GM18519 (cell line): ENCODE data around the gene NUP93.
"Not testable (repeated sequence)": the region's sequence is repeated elsewhere in the genome, so short reads cannot be mapped to it uniquely, and the experiment has no call there.

Experiments used
- ATAC-seq: cut with Tn5 transposase; IDR thresholded peaks from one replicate; pipeline ENCODE4 v1.9.1; 2021; ENCODE audit warnings: mild to moderate bottlenecking, moderate library complexity; ENCODE audit not compliant: unreplicated experiment, low FRiP score

NUP93 gene

GRCh38 chr16:56774016-56774680 lies 44.2 kb downstream of the NUP93 start:
- ATAC-seq = no peak

GRCh38 chr16:56775162-56775561 lies 45.2 kb downstream of the NUP93 start:
- ATAC-seq = no peak

GRCh38 chr16:56776562-56776961 lies 46.6 kb downstream of the NUP93 start:
- ATAC-seq = no peak

GRCh38 chr16:56777001-56777400 lies 47.1 kb downstream of the NUP93 start:
- no peak for ATAC-seq

GRCh38 chr16:56777482-56777881 lies 47.6 kb downstream of the NUP93 start:
- no peak for ATAC-seq

GRCh38 chr16:56779906-56780305 lies 50.0 kb downstream of the NUP93 start:
- no peak for ATAC-seq

- no peak for ATAC-seq
Measured at GRCh38 chr16:56780646-56781045, 50.7 kb downstream of the NUP93 start.

- no peak for ATAC-seq
Measured at GRCh38 chr16:56781528-56781961, 51.6 kb downstream of the NUP93 start.

- ATAC-seq = no peak
Measured at GRCh38 chr16:56783344-56783743, 53.4 kb downstream of the NUP93 start.

- no peak for ATAC-seq
Measured at GRCh38 chr16:56785317-56785716, 55.4 kb downstream of the NUP93 start.

GRCh38 chr16:56787167-56787566 lies 57.2 kb downstream of the NUP93 start:
- no peak for ATAC-seq

GRCh38 chr16:56788435-56788834 lies 58.5 kb downstream of the NUP93 start:
- ATAC-seq = no peak

- no peak for ATAC-seq
Measured at GRCh38 chr16:56789360-56789759, 59.4 kb downstream of the NUP93 start.

GRCh38 chr16:56792967-56793366 lies 63.0 kb downstream of the NUP93 start:
- no peak for ATAC-seq

- ATAC-seq = no peak
Measured at GRCh38 chr16:56793492-56793891, 63.6 kb downstream of the NUP93 start.

GRCh38 chr16:56795011-56795410 lies 65.1 kb downstream of the NUP93 start:
- no peak for ATAC-seq

- ATAC-seq = not testable (repeated sequence)
Measured at GRCh38 chr16:56797038-56797437, 67.1 kb downstream of the NUP93 start.

GRCh38 chr16:56797861-56798260 lies 67.9 kb downstream of the NUP93 start:
- ATAC-seq = no peak

- ATAC-seq = no peak
Measured at GRCh38 chr16:56798955-56799354, 69.0 kb downstream of the NUP93 start.

- ATAC-seq = no peak
Measured at GRCh38 chr16:56800355-56800754, 70.4 kb downstream of the NUP93 start.

- ATAC-seq = no peak
Measured at GRCh38 chr16:56801762-56802161, 71.8 kb downstream of the NUP93 start.

- ATAC-seq = no peak
Measured at GRCh38 chr16:56807011-56807675, 77.2 kb downstream of the NUP93 start.
